Measurements from ENCODE around the gene INCENP.
"Not testable (repeated sequence)": the region's sequence is repeated elsewhere in the genome, so short reads cannot be mapped to it uniquely, and the experiment has no call there.

Gene INCENP

DNA sequence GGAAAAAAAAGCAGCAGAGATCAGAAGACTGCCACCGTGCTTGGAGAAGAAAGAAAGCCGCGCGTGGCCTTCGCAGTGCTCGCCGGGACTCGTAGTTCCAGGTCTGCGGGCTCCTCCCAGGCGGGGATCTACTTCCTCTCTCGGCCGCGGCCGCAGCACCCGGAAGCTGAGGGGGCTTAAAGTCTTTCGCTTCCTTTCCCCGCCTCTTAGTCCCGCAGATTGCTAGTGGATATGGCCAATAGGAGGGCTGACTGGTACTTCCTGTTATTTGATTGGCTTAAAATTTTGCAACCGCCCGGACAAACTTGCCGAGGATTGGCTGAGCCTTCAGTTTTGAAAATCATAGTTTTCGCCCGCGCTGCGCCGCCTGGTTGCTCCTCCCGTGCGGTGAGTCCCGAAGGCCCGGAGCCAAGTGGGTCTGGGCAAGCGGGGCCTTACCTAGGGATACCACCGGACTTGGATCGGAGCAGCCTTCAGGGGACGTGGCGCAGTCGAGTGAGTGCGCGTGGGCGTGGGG lies at the start of gene INCENP:
Gene INCENP (plus strand): TSS at position 343 of the 517 bp plus-strand sequence. CDS start 4,151 bp downstream, outside the sequence.
- DNase-seq: peak; percentile 96

DNA sequence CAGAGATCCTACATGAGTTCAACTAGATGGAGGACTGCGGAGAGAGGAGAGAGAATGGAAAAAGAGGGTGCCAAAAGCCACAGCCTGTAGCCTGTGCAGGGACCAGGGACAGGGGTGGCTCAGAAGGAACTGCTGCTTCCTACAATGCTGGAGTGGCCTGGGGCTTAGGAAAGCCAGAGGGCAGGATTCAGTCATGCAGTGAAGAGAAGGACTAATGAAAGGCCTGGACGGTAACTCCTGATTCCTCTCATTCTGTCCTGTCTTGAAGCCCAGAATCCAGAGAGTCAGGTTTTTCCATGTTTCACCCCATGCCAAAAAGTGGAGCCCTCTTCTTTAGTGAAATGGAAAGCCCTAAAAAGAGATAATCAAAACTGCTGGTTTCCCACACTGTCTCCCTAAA lies 48.4 kb upstream of the INCENP start:
- DNase-seq: no peak

DNA sequence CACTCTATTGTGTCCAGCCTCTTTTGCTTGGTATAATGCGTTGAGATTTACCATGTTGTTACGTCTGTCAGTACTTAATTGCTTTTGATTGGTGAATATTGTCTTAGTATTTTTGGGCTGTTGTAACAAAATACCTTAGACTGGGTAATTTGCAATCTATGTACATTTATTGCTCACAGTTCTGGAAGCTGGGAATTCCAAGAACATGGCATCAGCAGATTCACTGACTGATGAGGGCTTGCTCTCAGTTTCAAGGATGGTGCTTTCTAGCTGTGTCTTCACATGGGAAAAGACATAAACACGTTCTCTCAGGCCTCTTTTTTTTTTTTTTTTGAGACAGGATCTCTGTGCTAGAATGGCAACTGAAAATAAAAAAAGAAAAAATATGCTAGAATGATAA lies 46.7 kb upstream of the INCENP start:
- no peak for DNase-seq

DNA sequence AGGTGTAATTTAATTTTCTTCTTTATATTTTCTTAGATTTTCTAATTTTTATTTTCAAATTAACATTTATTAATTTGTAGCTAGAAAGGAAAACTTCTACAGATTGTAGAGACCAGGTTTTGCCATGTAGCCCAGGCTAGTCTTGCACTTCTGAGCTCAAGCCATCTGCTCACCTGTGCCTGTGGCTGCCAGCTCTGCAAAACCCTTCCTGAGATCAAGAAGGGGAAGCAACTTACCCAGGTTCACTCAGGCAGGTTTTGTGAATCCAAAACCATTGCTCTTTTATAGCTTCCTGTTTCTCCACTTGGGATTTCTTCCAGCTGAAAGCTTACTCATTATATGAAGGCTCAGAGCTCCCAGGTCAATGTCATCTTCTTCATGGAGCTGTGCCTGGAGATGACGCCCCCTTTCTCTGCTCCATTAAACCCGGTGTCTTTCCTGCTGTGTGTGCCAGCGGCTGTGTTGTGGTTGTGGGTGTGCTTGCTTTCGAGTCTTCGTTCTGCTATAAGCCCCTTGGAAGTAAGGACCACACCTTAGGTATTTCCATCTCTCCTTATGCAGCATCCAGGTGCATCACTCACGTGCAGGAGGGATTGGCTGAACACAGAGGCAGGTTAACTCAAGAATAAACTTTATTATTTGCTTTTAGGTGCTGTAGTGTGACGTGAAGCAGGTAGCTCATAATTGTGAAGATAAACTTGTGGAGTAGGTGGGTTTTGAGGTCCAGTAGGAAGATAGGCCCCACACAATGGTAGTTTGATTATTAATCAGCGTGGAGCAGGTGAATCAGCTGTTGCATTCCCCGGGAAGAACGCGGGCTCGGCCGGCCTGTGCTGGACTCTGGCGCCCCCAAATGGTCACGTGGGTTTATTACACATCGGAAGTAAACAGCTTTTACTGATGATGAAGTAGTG lies 42.2 kb upstream of the INCENP start:
- peak; percentile 77 for DNase-seq

DNA sequence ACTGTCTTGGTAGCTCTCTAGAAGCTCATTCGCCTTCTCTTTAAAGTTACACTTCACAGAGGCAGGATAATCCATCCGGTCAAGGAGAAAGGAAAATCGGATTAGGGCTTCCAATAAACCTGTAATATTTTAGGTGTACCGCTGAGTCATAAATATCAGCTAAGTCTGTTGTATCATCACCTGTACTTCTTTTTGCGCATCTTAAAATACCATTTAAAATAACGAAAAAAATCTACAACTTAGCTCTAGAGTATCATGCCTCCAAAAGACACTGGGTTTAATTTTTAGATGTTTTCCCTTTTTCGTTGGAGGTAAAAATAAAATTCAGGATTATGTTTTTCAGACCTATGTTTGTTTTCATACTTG lies 41.5 kb upstream of the INCENP start:
- no peak for DNase-seq

DNA sequence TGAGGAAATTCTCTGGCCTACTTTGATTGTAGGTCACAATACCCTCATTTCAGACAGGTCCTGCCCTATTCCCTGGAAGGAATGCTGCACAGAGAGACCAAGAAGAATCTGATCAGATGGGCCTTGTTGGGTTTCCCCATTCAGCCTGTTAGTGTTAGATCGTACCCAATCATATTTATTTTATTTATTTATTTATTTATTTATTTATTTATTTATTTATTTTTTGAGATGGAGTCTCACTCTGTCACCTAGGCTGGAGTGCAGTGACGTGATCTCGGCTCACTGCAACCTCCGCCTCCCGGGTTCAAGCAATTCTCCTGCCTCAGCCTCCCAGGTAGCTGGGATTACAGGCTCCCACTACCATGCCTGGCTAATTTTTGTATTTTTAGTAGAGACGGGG lies 39.0 kb upstream of the INCENP start:
- not testable (repeated sequence) for DNase-seq

DNA sequence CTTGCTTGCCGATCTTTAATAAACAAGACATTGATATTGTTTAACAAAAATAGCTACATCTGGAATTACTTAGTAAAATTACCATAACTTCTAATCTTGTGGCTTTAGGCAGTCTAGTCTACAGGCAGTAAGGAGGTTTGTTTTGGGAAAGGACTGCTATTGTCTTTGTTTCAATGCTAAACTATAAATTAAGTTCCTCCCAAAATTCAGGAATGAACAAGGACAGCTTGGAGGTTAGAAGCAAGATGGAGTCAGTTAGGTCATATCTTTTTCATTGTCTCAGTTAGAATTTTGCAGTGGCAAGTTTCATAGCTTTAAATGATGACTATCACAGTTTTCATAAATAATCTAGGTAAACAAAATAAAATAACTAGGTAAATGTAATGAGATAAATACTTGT lies 36.1 kb upstream of the INCENP start:
- no peak for DNase-seq

DNA sequence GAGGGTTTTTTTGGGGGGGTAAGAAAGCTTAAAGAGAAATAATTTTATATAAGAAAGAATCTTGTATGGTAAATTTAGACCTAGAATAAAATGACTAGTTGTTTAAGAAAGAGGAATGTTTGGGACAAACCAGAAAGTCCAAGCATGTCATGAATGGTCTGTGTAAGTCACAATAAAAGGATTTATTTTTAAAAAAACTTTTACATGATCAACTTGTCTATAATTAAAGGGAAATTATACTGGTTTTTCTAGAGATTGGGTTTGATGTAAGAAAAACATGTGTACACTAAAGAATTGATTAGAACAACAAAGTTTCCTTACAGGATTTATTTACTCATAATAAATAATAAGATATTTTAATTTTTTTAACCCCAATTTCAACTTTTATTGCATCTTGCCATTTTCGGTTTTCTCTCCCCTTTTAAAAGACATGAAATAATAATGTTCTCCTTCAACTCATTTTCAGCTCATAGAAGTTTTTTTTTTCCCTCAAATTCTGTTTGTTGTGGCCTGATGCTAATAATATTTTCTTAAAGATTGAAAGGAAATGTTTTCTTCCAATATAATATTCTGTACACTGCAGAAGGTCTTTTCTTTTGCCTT lies 35.4 kb upstream of the INCENP start:
- DNase-seq: no peak

DNA sequence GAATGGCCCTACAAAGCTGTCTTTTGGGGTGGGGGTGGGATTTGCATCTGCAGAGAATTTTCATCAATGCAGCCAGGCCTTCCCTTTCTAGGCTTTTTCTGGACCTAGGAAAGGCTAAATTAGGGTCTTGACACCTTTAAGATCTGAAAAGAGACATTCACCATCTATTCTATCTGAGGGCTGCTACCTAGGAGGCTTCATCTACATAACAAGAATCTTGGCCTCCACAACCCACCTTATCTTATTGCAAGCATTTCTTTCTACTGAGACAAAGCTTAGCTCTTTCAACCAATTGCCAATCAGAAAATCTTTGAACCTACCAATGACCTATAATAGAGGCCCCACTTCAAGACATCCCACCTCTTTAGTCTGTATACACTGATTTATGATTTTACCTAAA lies 20.7 kb upstream of the INCENP start:
- no peak for DNase-seq

DNA sequence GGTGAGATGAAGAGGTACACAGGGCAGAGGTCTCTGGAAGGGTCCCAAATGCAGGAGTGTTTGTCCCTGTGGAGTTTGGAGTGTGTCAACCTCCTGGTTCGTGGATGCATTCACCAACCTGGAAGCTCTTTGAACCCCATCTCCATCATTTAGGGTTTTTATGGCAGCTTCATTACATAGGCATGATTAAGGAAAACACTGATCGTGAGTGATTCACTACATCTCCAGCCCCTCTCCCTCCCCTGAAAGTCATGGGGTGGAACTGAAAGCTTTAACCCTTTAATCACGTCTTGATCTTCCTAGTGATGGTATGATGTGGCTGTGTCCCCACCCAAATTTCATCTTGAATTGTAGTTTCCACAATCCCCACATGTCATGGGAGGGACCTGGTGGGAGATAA lies 19.8 kb upstream of the INCENP start:
- DNase-seq: no peak

DNA sequence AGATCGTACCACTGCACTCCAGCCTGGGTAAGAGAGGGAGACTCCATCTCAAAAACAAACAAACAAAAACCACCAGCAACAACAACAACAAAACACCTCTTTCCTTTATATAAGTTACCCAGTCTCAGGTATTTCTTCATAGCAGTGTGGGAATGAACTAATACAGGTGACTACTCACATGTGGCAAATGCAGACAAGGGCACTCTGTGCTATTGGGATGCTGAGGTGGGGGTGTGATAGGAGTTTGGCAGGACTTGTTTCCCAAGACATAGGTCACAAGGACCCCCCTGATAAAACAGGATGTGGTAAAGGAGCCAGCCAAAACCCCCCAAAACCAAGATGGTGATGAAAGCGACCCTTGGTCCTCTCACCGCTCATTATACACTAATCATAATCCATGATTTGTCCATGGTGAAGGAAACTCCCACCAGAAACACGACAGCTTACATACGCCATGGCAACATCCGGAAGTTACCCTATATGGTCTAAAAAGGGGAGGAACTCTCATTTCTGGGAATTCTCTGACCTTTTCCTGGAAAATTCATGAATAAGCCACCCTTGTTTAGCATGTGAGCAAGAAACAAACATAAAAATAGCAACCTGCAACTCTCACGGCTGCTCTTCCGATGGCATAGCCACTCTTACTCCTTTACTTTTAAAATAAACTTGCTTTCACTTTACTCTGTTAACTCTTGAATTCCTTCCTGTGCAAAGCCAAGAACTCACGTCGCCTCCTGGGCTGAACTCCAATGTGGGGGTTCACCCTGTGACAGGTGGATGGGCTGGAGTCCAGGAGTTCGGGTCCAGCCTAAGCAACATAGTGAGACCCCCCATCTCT lies 18.8 kb upstream of the INCENP start:
- DNase-seq: peak; percentile 54

DNA sequence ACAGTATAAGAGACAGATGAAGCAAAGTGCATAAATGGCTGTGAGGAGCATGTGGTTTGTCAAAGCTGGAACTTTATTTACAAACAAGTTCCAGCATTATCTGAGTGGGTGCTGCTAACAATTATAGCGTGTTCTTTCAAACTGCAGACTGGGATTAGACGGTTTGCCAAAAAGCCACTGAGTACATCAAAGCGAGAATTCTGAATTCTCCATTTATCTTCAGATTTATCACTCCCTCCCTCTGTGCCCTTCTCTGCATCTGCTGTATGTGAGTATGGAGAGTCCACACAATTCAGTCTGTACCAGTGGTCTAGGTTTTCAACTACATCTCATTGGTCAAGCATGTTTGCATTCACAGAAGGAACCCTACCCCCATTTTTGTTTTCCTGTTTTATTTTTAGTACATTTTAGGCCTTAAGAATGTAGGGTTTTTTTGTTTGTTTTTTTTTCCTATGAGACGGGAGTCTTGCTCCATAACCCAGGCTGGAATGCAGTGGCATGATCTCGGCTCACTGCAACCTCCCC lies 18.1 kb upstream of the INCENP start:
- no peak for DNase-seq

DNA sequence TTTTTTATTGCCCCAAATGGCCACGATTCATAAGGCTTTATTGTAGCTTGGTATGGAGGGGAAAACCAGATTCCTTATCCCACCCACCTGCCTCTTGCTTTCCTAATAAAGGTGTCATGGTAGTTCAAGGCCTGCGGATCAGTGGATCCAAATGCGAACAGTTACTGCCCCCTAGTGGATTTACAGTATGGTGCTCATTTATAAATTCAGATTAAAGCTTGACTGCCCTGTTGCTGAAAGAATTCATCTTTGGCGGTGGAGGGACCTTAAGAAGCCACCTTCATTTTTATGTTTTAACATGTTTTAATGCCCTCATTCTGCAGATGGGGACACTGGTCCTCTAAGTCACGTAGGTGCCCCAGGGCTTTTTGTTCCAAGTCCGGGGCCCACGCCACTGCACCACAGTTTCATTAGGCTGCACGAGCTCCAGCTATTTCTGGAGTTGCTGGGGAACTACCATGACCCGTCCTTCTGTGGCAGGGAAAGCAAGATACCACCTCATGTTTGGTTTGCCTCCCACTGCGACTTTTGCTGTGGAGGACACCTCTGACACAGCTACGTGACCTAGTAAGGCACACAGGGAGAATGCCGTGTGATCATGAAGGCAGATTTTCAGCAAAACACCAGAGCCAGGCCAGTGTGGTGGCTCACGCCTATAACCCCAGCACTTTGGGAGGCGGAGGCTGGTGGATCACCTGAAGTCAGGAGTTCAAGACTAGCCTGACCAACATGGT lies 15.6 kb upstream of the INCENP start:
- peak; percentile 37 for DNase-seq

DNA sequence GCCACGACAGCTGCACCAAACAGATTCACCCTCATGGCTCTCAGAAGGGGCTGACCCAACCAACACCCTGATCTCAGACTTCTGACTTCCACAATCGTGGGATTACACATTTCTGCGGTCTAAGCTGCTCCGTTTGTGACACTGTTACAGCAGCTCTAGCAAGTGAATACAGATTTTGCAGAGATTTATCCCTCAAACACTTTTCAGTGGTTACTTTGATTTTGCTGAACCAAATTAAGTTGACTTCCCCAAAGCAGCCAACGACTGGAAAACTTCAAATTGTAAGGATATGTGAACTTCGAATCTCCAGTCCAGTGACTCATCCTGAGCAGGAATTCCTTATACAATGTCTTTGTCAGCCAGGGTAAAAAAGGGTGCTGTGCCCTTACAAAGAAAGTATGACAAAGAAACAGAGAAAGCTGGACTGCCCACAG lies 14.8 kb upstream of the INCENP start:
- no peak for DNase-seq

DNA sequence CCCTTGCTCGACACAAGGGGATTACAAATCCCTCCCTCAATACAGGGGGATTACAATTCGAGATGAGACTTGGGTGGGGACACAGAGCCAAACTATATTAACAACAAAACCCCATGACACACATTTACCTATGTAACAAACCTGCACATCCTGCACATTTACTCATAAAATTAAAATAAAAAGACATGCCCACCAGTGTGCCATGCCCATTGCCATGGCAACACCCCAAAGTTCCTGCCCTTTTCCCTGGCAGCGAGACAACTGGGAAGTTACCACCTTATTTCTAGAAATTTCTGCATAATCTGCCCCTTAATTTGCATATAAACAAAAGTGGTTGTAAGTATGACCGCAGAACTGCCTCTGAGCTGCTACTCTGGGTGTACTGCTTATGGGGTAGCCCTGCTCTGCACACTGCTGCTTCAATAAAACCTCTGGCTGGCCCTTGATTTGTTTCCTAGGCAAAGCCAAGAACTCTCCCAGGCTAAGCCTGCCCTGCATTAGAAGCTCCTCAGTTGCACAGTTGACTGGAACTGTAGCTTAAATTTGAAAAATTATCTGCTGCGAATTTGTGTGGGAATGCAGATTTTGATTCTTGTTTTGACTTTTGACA lies 8.6 kb upstream of the INCENP start:
- DNase-seq: no peak

DNA sequence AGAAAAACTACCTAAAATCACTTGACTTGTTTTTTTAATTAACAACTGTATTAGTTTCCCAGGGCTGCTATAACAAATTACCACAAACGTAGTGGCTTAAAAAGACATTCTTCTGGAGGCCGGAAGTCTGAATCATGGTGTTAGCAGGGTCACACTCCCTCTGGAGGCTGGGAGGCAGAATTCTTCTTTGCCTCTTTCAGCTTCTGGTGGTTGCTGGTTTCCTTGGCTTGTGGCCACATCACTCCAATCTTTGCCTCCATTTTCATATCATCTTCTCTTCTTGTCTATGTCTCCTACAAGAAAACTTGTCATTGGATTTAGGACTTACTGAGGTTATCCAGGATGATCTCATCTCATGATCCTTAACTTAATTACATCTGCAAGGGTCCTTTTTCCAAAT lies 7.4 kb upstream of the INCENP start:
- DNase-seq: no peak

DNA sequence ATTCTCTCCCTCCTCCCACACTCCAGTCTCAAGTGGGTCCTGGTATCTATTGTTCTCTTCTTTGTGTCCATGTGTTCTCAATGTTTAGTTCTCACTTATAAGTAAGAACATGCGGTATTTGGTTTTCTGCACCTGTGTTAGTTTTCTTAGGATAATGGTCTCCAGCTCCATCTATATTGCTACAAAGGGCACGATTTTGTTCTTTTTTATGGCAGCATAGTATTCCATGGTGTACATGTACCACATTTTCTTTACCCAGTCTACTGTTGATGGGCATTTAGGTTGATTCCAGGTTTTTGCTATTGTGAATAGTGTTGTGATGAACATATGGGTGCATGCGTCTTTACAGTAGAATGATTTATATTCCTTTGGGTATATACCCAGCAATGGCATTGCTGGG lies 4.2 kb upstream of the INCENP start:
- no peak for DNase-seq

DNA sequence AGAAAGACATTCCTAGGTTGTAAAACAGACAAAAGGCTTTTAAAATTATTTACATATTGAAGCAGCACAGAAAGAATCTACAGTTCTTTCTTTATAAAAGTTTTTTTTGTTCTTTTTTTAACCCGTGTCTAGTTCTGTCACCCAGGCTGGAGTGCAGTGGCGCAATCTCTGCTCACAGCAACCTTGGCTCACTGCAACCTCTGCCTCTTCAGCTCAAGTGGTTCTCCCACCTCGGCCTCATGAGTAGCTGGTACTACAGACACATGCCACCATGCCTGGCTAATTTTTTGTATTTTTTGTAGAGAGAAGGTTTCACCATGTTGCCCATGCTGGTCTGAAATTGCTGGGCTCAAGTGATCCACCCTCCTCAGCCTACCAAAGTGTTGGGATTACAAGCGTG lies 3.8 kb upstream of the INCENP start:
- DNase-seq: no peak

DNA sequence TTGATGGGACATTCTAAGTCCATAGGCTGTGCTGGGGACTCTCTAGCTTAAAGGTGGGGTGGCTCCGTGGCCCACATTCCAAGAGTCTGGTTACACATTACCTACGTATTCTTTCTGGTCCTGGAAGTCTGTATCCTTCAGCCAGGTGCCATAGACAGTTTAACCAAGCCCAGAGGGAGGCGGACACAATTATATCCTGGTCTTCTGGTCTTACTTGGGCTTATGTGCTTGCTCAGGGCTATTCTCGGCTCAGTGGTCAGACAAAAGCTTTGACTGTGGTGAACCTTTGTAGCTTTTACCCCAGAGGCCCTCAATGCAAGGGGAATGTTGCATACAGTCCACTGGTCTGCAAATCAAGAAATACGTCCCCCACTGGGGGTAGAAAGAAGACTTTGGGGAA lies 3.4 kb upstream of the INCENP start:
- no peak for DNase-seq

DNA sequence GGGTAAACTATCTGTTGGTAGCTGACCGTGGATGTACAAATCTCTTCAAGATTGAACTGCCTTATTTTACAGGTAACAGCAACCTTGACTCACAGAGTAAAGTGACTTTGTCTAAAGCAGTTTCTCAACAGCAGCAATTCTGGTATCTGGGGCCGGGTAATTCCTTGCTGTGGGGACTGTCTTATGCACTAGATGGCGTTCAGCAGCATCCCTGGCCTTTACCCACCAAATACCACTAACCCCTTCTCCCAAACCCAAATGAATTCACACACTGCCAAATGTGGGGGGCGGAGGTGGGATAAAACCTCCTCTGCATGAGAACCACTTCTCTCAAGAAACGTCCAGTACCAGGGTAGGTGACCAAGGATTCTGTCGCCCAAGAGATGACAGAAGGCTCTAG lies 1.7 kb upstream of the INCENP start:
- DNase-seq: no peak

DNA sequence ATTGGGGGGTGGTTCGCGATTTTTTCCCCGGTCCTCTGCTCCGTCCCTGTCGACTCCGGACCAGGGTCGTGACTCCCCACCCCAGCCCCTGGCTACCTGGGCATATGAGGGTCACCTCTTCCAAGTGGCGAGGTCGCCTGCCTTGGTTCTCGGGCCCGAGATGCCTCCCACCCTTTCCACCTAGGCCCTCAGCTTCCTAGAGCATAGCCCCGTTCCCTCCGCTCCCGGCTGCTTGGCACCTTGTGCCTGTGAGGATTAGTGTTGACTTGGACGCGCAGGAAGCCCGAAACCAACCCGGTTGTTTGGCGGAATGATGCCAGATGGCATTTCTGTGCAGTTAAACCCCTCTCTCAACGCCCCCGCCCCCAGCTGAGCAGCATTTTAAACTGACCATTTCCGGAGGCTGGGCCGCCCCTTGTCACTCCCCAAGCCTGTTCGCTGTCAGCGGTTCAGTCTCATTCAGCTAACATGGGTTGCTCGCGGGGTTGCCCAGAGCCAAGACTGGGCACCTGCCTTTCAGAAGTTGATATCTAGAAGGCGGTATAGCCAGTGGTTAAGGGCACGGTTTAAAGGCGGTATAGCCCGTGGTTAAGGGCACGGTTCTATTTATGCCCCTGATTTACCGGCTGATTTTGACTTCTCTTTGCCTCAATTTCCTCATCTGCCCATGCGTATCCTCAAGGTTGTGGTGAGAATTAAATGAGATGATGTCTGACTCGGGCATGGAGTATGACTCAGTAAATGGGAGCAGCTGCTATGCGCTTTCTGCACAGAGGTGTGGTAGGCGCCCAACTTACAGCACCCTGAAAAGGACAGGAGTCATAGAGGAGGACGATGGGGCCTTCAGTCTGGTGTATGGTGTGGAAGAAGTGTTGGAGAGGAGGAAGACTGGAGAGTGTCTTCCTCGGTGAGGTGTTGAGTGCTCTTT lies 639 bp downstream of the INCENP start:
- DNase-seq: no peak

Data from CD4-positive, alpha-beta T cell treated with Interleukin-15 for 1 hour (primary cell).